Aorta (tissue), 5 donors: Measurements from ENCODE around the gene ZMIZ1. TPM values are rescaled to one million over a fixed set of nuclear protein-coding genes. Genes with fewer than 3 reads are reported as not detected.

ENCODE experiments used
- ATAC-seq: fragments of 200-7000 bp; cut with Tn5 transposase; one replicate; pipeline ENCODE4 v1.9.1; 2022; ENCODE audit warnings: moderate library complexity; ENCODE audit not compliant: low FRiP score
- DNase-seq, 2 donors: peaks; one replicate each; pipeline ENCODE4 v3.0.0-alpha.2; 2020
- H3K27ac ChIP-seq, 2 donors: one replicate each; pipeline ENCODE4 v1.5.1; 2013; ENCODE audit warnings: low read length in 2 of 2, mild to moderate bottlenecking in 2 of 2, moderate library complexity in 2 of 2, control low read depth in 1 of 2, inconsistent platforms in 1 of 2, low read depth in 1 of 2
- H3K27me3 ChIP-seq, 2 donors: one replicate each; pipeline ENCODE4 v1.6.1; 2013; ENCODE audit warnings: control low read depth in 1 of 2, low read length in 1 of 2, mild to moderate bottlenecking in 1 of 2, moderate library complexity in 1 of 2; ENCODE audit not compliant: insufficient read depth in 2 of 2, control insufficient read depth in 1 of 2
- H3K36me3 ChIP-seq, 2 donors: one replicate each; pipeline ENCODE4 v1.6.1; 2013; ENCODE audit warnings: control low read depth in 1 of 2, low read length in 1 of 2, mild to moderate bottlenecking in 1 of 2; ENCODE audit not compliant: insufficient read depth in 2 of 2, control insufficient read depth in 1 of 2
- H3K4me1 ChIP-seq, 2 donors: one replicate each; pipeline ENCODE4 v1.6.1; 2013; ENCODE audit warnings: low read length in 2 of 2, control low read depth in 1 of 2, mild to moderate bottlenecking in 1 of 2, moderate library complexity in 1 of 2; ENCODE audit not compliant: insufficient read depth in 2 of 2, control insufficient read depth in 1 of 2
- H3K4me3 ChIP-seq, 2 donors: one replicate each; pipeline ENCODE4 v1.5.1; 2013; ENCODE audit warnings: low read length in 2 of 2, control low read depth in 1 of 2, mild to moderate bottlenecking in 1 of 2
- H3K9me3 ChIP-seq: one replicate; pipeline ENCODE4 v1.6.1; 2013; ENCODE audit warnings: mild to moderate bottlenecking, low read length; ENCODE audit not compliant: control insufficient read depth
- WGBS, 2 donors: extraction: QIAGEN DNeasy Blood & Tissue Kit; methylation state at CpG; one replicate each; pipeline ENCODE4 v1.1.7; 2013; 5-methylcytosine and 5-hydroxymethylcytosine counted together
- intact Hi-C, 2 donors: fragments of 100-400 bp; cut with DNase I; formaldehyde crosslinking; loops; one replicate each; pipeline versions ENCODE4 v1.14.2 to v1.15.0; 2022
- polyA plus RNA-seq, 2 donors: library from polyadenylated mRNA; stranded (reverse); fragments of 200-250 nt; gene quantifications; one replicate each; pipeline ENCODE4 v1.2.3, GENCODE V29; 2013
- total RNA-seq, 2 donors: library from RNA; stranded (reverse); fragmentation: NEBNext Ultra II Directional; extraction: Animal tissue kit (Norgen Biotek cat#: 25700); gene quantifications; one replicate each; pipeline ENCODE4 v1.2.1, GENCODE V29; 2021
- donor health status: healthy with polysubstance abuse.
- donor health status: Bipolar disorder and iron deficiency.
- donor health status: DM: no; HTN: no; CAD: no.
- donor health status: DM: no; HTN: no; CAD: no.
- donor health status: DM: yes; HTN: yes; CAD: no.

ZMIZ1 gene
- total and polyA plus RNA-seq, 4 donors, result 7.8 to 84.1 (median 28.2) TPM

DNA sequence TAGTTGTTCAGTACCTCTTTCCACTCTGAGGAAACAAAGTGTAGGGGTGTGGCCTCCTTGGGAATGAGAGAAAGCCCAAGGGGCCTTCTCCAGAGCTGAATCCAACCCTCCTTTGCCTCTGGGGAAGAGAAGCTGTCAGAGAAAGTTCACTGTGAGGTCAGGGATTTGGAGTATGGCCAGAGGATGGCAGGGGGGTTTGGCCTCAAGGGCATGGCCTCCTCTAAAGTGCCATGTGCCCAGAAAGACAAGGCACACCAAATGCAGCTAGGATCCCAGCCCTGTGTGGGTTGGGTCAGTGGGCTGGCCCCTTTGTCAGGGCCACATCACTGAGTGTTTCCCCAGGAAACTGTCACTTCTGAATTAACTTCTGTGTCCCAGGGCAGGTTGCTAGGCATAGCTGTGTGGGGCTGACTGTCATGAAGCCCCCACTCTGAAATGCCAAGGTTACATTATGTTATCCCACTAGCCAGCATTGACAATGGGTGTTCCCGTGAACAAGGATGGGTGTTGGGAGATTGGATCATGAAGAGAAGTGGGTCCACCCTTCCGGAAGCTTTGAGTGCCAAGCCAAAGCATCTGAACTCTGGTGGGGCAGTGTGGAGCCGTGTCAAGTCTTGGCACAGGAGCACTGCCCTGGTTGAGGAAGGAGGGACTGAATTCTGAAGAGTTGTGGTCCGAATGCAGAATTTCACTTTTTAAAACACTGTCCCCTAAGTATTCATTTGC, 123.3 kb downstream of the ZMIZ1 start:
- Histone ChIP-seq H3K4me3 (no peak overlapping the region), H3K9me3 (no peaks in the 10 kb centered on the region), H3K4me1 (no peaks in the 10 kb centered on the region), H3K27ac (no peak overlapping the region), H3K36me3 (no peaks in the 10 kb centered on the region), H3K27me3 (no peaks in the 10 kb centered on the region)
- intact Hi-C loops, result loop anchor here in 1 of 2 donors (10.0 kb wide), 1 partner anchor 537 kb away; no protein-coding TSS in a partner anchor
- 70 to 78% methylated on average over 4 of the region's 4 CpGs for WGBS, 2 donors
- no peak for DNase-seq
- no peak for ATAC-seq

DNA sequence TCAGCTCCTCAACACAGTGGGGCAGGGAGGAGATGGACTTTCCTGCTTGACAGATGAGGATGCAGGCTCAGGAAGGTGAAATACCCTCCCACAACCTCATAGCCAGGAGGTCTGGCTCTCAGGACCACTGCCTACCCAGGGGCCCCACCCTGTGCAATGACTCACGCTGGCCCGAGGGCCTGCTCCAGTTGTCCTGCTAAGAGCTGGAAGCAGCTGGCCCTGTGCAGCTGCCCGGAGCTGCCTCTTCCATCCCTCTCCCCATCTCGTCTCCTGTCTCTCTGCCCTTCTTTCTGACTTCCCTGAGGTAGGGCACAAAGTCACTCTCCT, 123.9 kb downstream of the ZMIZ1 start:
- no peaks in the 10 kb centered on the region for H3K9me3 ChIP-seq
- H3K27ac ChIP-seq, result no peak overlapping the region
- no peaks in the 10 kb centered on the region for H3K36me3 ChIP-seq
- intact Hi-C loops, result loop anchor here in 1 of 2 donors (10.0 kb wide), 1 partner anchor 538 kb away; no protein-coding TSS in a partner anchor
- H3K27me3 ChIP-seq, result no peaks in the 10 kb centered on the region
- H3K4me3 ChIP-seq, result no peak overlapping the region
- no peaks in the 10 kb centered on the region for H3K4me1 ChIP-seq
- 58 to 60% methylated on average over 4 of the region's 4 CpGs for WGBS, 2 donors
- ATAC-seq, result no peak
- no peak for DNase-seq

DNA sequence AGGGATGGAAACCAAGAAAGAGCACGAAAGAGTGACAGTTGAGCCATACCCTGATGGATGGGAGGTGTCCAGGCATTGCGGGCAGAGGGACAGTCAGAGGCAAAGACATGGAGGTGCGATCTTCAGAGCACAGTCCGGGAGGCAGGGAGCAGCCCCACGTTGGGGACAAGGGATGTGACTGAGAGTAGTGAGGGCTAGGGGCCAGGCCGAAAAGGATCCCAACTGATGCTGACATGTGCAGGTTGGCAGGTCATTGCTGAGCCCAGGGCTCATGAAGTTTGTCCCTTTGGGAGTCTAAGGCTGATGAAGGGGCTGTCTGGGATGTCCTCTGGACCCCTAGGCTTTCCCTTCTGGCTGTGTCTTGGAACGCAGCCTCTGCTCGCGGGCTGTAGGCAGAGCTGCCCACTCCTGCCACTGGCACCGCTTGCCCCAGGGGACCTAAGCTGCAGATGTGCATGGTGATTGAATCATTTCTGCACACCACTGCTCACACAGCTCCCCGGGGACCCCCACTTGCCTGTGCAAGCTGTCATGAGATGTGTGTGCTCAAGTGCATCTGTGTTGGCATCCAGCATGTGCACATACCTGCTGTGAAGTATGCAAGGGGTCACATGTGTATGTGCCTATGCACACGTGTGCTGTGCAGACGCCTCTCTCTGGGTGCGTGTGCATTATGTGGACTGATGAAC, 125.1 kb downstream of the ZMIZ1 start:
- ATAC-seq (no peak), DNase-seq (no peak)
- H3K27me3 ChIP-seq, result no peaks in the 10 kb centered on the region
- 88 to 92% methylated on average over 14 of the region's 14 CpGs for WGBS, 2 donors
- H3K4me1 ChIP-seq, result no peaks in the 10 kb centered on the region
- intact Hi-C loops, result loop anchor here in 1 of 2 donors (10.0 kb wide), 1 partner anchor 539 kb away; no protein-coding TSS in a partner anchor
- H3K36me3 ChIP-seq, result no peaks in the 10 kb centered on the region
- no peaks in the 10 kb centered on the region for H3K9me3 ChIP-seq
- H3K27ac ChIP-seq, result no peak overlapping the region
- H3K4me3 ChIP-seq, result no peak overlapping the region

DNA sequence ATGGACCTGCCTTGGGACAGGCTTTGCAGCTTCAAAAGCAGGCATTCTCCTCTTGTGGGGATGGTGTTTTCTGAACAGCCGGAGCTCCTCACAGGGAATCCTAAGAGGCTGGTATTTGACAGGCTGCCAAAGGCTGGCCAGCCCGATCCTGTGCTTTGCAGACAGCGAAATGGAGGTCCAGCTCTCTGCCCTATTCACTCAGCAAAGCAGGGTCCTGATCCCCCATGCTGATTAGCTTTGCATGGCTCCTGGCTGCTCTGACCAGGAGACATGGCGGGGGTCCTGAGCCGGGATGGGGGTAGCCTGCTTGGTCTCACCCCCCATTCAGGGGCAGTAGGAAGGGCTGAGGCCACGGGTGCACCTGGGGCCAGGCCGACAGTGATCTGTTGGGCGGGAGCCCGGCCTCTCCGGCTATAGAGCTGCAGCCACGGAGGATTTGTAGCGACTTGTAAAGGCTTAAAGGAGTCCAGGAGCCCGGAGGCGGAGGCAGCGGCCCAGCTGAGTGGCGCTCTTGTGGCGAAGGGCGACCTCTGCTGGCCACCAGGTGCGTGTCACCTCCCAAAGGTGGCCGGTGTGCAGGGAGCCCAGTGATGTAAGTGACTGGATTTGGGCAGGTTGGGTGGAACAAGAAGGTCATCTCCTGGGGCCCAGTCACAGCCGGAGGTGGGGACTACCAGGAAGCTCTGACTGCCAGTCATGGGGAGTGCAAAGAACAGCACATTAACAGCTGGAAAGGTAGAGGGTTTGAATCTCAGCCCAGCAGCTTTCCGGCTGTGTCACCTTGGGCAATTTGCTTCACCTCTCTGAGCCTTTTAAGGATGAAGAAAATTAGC, 126.5 kb downstream of the ZMIZ1 start:
- no peaks in the 10 kb centered on the region for H3K9me3 ChIP-seq
- 8 to 9% methylated on average over 22 of the region's 22 CpGs for WGBS, 2 donors
- H3K27ac ChIP-seq, result peak overlapping the region in 1 of 2 donors; percentile 23
- intact Hi-C loops, result loop anchor here (1.0 to 10.0 kb wide), 7 partner anchors 122 to 1148 kb away; partner anchors contain the start of gene ZMIZ1 (in 2 of the 2)
- no peak overlapping the region for H3K4me3 ChIP-seq
- DNase-seq (peak; percentile 89 to 95), ATAC-seq (peak; percentile 92)
- H3K27me3 ChIP-seq, result no peaks in the 10 kb centered on the region
- H3K36me3 ChIP-seq, result no peaks in the 10 kb centered on the region
- H3K4me1 ChIP-seq, result no peaks in the 10 kb centered on the region

DNA sequence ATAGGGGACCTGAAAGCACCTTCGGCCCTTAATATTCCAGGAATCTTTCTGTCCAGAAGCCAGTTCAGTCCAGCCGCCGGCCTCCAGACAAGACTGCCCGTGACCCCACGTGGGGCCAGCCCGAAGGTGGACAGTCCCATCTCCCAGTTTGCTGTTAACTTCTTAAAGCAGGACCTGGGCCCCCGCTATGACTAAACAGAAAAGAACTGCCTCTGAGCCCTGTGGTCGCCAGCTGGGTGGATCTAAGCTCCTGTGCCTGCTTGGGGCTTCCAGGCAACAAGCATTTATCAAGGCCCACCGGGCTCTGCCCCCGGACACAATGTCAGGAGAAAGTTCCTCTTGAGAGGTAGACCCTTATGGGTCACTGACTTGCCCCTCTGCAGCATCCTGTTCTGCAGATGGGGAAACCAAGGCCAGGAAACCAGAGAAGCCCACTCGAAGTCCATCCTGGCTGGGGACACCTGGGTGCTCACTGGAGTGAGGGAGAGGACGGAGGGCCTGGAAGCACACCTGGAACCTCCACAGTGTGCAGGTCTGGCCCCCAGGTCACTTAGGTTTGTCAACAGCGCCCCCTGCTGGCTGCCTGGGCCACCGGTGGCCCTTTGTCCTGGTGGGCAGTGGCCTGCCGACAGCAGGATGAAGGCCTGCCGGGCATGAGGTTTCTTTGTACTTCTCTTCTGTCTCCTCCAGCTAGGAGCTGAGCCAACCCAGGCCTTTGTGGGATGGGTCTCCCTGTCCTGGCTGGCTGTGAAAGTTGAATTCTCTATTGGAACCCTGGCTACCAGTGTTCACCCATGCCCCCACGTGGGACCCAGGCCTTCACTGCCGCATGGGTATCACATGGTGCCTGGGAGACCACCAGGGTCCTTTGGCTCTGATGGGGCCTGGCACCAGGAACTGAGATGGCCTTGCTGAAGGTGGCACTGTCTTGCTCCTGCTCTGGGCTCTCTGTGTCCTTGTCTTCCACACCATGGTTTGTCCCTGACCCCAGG, 128.0 kb downstream of the ZMIZ1 start:
- Histone ChIP-seq H3K36me3 (no peaks in the 10 kb centered on the region), H3K27ac (no peak overlapping the region), H3K4me1 (no peaks in the 10 kb centered on the region), H3K4me3 (no peak overlapping the region), H3K9me3 (no peaks in the 10 kb centered on the region), H3K27me3 (no peaks in the 10 kb centered on the region)
- ATAC-seq, result peak; percentile 59
- intact Hi-C loops, result loop anchor here (2.0 to 10.0 kb wide), 7 partner anchors 129 to 1150 kb away; partner anchors contain the start of gene ZMIZ1 (in 1 of the 2)
- 60 to 62% methylated on average over 18 of the region's 18 CpGs for WGBS, 2 donors
- peak; percentile 75 to 93 for DNase-seq

DNA sequence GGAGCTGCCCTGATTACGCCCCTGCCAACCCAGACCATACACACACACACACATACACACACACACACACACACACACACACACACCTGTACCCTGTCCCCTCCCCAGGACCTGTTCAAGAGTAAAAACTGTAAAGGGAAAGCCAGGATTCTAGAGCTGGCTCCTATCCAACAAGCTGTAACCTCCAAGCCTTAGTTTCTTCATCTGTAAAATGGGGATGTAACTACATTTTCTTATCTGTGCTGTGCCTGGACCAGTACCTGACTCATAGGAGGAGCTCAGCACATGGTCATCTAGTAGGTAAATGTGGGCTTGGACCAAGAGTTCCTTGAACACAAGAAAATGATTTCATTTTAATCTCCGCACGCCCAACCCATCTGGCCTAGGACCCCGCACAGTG, 128.8 kb downstream of the ZMIZ1 start:
- WGBS, 2 donors, result 98% methylated on average over 4 of the region's 4 CpGs
- Histone ChIP-seq H3K27ac (no peak overlapping the region), H3K36me3 (peaks cover 0 to 1% of the 10 kb centered on the region in 2 donors), H3K9me3 (no peaks in the 10 kb centered on the region), H3K4me1 (no peaks in the 10 kb centered on the region), H3K4me3 (no peak overlapping the region), H3K27me3 (no peaks in the 10 kb centered on the region)
- no peak for ATAC-seq
- intact Hi-C loops, result loop anchor here (2.0 to 10.0 kb wide), 7 partner anchors 130 to 1151 kb away; partner anchors contain the start of gene ZMIZ1 (in 1 of the 2)
- no peak for DNase-seq

DNA sequence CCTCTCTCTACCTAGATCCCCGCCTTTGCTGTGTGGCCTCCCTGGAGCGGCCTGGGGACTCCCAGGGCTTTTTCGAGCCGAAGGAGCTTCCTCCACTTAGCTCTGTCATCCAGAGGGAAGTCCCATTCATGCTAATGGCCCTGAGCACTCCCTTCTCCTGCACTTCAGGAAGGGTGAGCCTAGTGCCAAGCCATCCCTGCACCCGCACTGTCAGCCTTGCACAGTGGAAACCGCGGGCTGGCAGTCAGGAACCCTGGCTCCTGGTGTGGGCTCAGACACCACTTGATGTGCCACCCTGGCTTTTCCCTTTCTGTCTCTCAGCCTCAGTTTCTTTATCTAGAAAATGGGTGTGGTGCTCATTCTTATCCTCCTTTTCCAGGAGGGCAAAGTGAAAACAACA, 131.6 kb downstream of the ZMIZ1 start:
- no peak for DNase-seq
- no peak overlapping the region for H3K27ac ChIP-seq
- intact Hi-C loops, result no loop called here
- WGBS, 2 donors, result 93 to 94% methylated on average over 7 of the region's 7 CpGs
- no peak overlapping the region for H3K4me3 ChIP-seq
- H3K36me3 ChIP-seq, result peaks cover 0 to 3% of the 10 kb centered on the region in 2 donors
- no peaks in the 10 kb centered on the region for H3K27me3 ChIP-seq
- no peak for ATAC-seq
- H3K9me3 ChIP-seq, result no peaks in the 10 kb centered on the region
- no peaks in the 10 kb centered on the region for H3K4me1 ChIP-seq
